DOHH2 (cell line): ENCODE measurements around the gene BOD1L1.

ENCODE experiments used
- H3F3A ChIP-seq: fragments of 200-600 bp; sonication (generic), shearing (Covaris generic); 2 replicates; pipeline ENCODE4 v1.6.0; 2016; ENCODE audit warnings: antibody characterized with exemption, mild to moderate bottlenecking; ENCODE audit not compliant: control insufficient read depth, insufficient read depth
- H3K27ac ChIP-seq: fragments of 200-600 bp; sonication (generic); 2 replicates; pipeline ENCODE4 v1.5.1; 2014; ENCODE audit warnings: low read depth, mild to moderate bottlenecking, low read length, moderate library complexity
- H3K27me3 ChIP-seq: fragments of 200-600 bp; sonication (generic); 2 replicates; pipeline ENCODE4 v1.6.1; 2014; ENCODE audit warnings: mild to moderate bottlenecking, low read length, mixed read lengths; ENCODE audit not compliant: control insufficient read depth
- H3K36me3 ChIP-seq: fragments of 200-600 bp; sonication (generic); 2 replicates; pipeline ENCODE4 v1.6.1; 2014; ENCODE audit warnings: mild to moderate bottlenecking, low read length, moderate library complexity, mixed read lengths; ENCODE audit not compliant: control insufficient read depth
- H3K4me1 ChIP-seq: fragments of 200-600 bp; sonication (generic); 2 replicates; pipeline ENCODE4 v1.6.1; 2014; ENCODE audit warnings: mild to moderate bottlenecking, low read length, mixed read lengths; ENCODE audit not compliant: control insufficient read depth
- H3K4me2 ChIP-seq: fragments of 200-600 bp; sonication (generic); 2 replicates; pipeline ENCODE4 v1.6.0; 2014; ENCODE audit warnings: mild to moderate bottlenecking, low read length, moderate library complexity
- H3K4me3 ChIP-seq: fragments of 200-600 bp; sonication (generic); 2 replicates; pipeline ENCODE4 v1.5.1; 2014; ENCODE audit warnings: mild to moderate bottlenecking, low read length, mixed read lengths
- H3K79me2 ChIP-seq: fragments of 200-600 bp; sonication (generic); 2 replicates; pipeline ENCODE4 v1.6.1; 2014; ENCODE audit warnings: mild to moderate bottlenecking, low read length, mixed read lengths; ENCODE audit not compliant: control insufficient read depth
- H3K9me2 ChIP-seq: fragments of 200-600 bp; sonication (generic); replicated peaks from 2 replicates; pipeline ENCODE4 v1.6.1; 2014; ENCODE audit warnings: mild to moderate bottlenecking, low read length, mixed read lengths; ENCODE audit not compliant: control insufficient read depth
- H3K9me3 ChIP-seq: fragments of 200-600 bp; sonication (generic); 2 replicates; pipeline ENCODE4 v1.6.1; 2014; ENCODE audit warnings: antibody characterized with exemption, low read length, mixed read lengths; ENCODE audit not compliant: control insufficient read depth, insufficient read depth
- H4K20me1 ChIP-seq: fragments of 200-600 bp; sonication (generic); 2 replicates; pipeline ENCODE4 v1.6.0; 2014; ENCODE audit warnings: low read depth, mild to moderate bottlenecking, antibody characterized with exemption, low read length, moderate library complexity; ENCODE audit not compliant: control insufficient read depth, insufficient read depth
- EZH2phosphoT487 ChIP-seq: fragments of 200-600 bp; sonication (generic); IDR thresholded peaks from 2 replicates; pipeline ENCODE4 v1.6.1; 2017; ENCODE audit warnings: borderline replicate concordance, mild to moderate bottlenecking, antibody characterized with exemption, low read length, moderate library complexity, mixed read lengths
- TF ChIP-seq, protein P1 (sequence below): fragments of 200-600 bp; sonication (generic); IDR thresholded peaks from one replicate; pipeline ENCODE4 v1.5.1; 2014; ENCODE audit warnings: antibody characterized with exemption, mild to moderate bottlenecking, low read depth, low read length; ENCODE audit not compliant: poor library complexity, severe bottlenecking

Gene BOD1L1

DNA sequence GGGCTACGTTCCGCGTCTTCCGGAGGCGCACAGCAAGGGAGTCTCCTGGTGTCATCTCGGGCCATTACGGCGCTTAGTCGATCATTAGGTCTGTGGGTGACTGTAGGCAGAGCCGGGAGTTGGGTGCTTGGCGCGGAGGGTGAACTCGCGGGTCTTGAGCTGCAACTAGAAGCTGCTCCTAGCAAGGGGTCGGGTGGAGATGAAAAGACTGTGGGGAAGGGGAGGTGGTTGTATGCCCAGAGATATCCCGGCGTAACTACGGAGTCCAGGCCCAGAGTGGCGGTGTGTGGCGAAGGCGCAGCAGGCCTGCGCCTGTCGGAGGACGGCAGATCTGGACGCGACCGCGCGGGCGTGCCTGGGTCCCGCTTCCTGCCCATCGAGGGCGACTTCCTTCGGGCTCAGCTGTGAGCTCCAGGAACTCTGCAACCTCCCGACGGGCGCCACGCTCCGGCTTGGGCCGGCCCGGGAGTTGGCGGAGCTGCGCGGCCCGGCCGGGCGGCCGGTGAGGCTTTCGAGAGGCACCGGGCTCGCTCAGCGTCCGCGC lies 80.5 kb downstream of the BOD1L1 start:
- Histone ChIP-seq H3K4me2 (peak overlapping the region; percentile 73), H3K79me2 (no peaks in the 10 kb centered on the region), H3K9me3 (no peaks in the 10 kb centered on the region), H3K27me3 (peaks cover 44% of the 10 kb centered on the region), H4K20me1 (no peaks in the 10 kb centered on the region), H3F3A (peaks cover 14% of the 10 kb centered on the region), H3K9me2 (no peaks in the 10 kb centered on the region), H3K4me3 (peak overlapping the region; percentile 77), H3K27ac (no peak overlapping the region), H3K36me3 (no peaks in the 10 kb centered on the region), H3K4me1 (peaks cover 33% of the 10 kb centered on the region)
- TF ChIP-seq, protein P1, sequence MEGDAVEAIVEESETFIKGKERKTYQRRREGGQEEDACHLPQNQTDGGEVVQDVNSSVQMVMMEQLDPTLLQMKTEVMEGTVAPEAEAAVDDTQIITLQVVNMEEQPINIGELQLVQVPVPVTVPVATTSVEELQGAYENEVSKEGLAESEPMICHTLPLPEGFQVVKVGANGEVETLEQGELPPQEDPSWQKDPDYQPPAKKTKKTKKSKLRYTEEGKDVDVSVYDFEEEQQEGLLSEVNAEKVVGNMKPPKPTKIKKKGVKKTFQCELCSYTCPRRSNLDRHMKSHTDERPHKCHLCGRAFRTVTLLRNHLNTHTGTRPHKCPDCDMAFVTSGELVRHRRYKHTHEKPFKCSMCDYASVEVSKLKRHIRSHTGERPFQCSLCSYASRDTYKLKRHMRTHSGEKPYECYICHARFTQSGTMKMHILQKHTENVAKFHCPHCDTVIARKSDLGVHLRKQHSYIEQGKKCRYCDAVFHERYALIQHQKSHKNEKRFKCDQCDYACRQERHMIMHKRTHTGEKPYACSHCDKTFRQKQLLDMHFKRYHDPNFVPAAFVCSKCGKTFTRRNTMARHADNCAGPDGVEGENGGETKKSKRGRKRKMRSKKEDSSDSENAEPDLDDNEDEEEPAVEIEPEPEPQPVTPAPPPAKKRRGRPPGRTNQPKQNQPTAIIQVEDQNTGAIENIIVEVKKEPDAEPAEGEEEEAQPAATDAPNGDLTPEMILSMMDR: no peak
- peak; percentile 82; the same call in 1 of the 2 replicates for TF ChIP-seq EZH2phosphoT487

DNA sequence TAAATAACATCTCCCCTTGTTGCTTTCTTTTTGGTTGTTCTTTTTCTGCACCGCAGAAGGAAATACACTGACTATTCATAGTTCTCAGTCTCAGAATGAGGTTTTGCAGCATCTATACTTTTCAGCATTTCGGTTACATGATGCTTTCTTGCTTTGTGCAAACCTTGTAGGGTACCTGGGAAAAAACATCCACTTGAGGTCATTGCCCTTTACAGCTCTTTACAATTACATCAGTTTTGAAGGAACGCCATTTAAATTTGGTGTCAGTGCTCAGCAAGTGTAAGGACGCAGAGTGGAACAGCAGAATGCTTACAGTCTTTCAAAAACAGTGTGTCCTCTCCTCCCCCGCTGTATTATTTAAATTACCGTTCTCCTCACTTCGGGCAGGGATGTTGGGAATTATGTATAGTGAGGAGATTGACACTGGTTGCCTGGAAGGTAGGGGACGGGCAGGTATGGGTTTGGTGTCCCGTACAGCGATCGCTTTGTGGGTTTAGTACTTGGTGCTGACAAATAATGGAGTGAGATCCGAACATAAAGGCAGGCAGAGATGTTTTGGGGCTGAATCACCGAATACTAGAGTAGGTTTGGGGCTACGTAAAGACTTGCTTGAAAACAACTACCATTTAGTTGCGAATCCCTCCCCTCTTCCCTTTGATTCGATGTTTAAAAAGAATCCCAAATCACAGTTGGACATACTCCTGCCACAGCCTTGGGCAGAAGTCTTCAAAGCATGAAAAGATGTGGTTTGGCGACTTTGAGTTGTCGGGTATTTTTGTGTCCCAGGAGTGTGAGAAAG lies 81.2 kb downstream of the BOD1L1 start:
- no peaks in the 10 kb centered on the region for H3K9me3 ChIP-seq
- peaks cover 49% of the 10 kb centered on the region for H3K27me3 ChIP-seq
- H3K27ac ChIP-seq: no peak overlapping the region
- no peaks in the 10 kb centered on the region for H4K20me1 ChIP-seq
- H3K9me2 ChIP-seq: no peaks in the 10 kb centered on the region
- peaks cover 33% of the 10 kb centered on the region for H3K4me1 ChIP-seq
- H3F3A ChIP-seq: peaks cover 14% of the 10 kb centered on the region
- no peaks in the 10 kb centered on the region for H3K79me2 ChIP-seq
- peak overlapping the region; percentile 73 for H3K4me2 ChIP-seq
- no peaks in the 10 kb centered on the region for H3K36me3 ChIP-seq
- no peak for TF ChIP-seq EZH2phosphoT487
- TF ChIP-seq, protein P1: no peak
- H3K4me3 ChIP-seq: peak overlapping the region; percentile 77

DNA sequence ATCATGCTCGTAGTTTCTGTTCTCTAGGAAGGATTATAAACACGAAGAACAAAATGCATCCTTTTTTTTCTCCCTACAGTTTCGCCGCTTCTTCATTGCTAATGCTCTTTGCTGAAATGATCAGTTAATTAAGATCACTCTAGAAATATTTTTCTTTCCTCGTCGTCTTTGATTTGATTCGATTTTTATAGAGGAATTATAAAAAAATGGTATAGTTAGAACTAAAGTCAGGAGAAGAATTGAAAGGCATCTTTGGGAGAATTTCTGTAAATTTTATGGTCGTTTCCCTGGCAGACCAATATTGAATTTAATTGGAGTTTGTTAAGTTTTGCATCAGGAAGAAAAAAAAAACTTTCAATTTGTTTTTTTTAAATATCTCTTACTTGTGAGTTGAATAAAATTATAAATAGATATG lies 82.1 kb downstream of the BOD1L1 start:
- Histone ChIP-seq H4K20me1 (no peaks in the 10 kb centered on the region), H3K4me2 (peak overlapping the region; percentile 42), H3K4me3 (no peak overlapping the region), H3K27me3 (peaks cover 55% of the 10 kb centered on the region), H3K4me1 (peaks cover 33% of the 10 kb centered on the region), H3K27ac (no peak overlapping the region), H3K9me3 (no peaks in the 10 kb centered on the region), H3K79me2 (no peaks in the 10 kb centered on the region), H3K9me2 (no peaks in the 10 kb centered on the region), H3F3A (peaks cover 14% of the 10 kb centered on the region), H3K36me3 (no peaks in the 10 kb centered on the region)
- TF ChIP-seq, protein P1: no peak
- no peak for TF ChIP-seq EZH2phosphoT487
